ENCODE results near the gene FCN1.

GRCh38 chr9:134943411-134943810, 25.7 kb upstream of the FCN1 start:
- no peak for TF ChIP-seq CTCF (IDR thresholded peaks at IDR 0.05)
- no peak for TF ChIP-seq POLR2A (IDR thresholded peaks at IDR 0.05)
